Measurements from ENCODE around the gene SLIT3.

SLIT3 gene

DNA sequence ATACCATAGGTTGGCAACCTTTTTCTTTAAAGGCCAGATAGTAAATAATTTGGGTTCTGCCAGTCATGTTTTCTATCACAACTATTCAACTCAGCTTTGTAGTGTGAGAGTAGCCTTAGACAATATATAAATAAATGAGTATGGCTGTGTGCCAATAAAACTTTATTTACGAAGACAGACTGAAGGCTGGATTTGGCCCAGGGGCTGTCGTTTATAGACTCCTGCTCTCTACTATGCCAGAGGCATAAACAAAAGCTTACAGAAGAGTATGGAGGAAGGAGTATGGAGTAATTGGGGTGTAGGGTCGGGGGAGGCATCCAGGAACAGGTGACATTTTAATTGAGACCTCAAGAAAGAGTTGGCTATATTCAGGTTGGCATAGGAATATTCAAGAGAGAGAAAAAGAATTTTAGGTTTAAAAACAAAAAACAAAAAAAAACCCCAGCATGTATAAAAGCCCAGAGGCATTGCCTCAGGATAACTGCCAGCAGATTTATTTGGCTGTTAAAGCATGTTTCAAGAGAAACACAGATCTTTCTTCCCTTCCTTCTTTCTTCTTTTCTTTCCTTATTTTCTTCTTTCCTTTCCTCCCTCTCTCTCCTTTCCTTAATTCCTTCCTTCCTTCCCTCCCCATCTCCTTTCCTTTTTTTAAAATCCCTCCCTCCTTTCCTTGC, 39.9 kb downstream of the SLIT3 start:
- no peak for DNase-seq

DNA sequence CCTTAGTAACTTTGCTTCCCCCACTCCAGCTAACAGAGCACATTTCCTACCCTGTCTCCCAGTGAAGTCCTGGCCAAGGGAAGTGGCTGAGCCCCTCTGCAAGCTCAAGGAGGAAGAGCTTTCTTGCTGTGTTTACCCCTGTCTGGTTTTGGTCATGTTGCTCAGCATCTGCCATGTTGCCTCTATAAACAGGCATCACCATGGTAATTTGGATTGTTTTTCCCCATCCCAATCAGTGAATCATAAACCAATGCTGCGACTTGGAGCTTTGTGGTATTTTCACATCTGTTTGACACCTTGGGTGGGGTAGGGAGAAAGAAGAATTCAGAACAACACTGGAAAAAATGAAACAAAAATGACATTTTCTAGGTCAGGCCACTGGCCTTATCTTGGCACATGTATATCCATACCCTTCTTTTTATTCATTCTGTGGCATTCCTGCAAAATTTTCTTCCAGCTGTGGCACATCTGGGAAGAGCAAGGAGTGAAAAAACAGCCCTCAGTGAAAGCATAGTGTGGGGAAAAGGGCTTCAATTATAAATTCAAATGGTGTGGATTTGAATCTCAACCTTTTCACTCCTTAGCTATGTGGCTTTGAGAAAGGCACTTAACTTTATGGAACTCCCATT, 42.5 kb downstream of the SLIT3 start:
- DNase-seq: no peak

DNA sequence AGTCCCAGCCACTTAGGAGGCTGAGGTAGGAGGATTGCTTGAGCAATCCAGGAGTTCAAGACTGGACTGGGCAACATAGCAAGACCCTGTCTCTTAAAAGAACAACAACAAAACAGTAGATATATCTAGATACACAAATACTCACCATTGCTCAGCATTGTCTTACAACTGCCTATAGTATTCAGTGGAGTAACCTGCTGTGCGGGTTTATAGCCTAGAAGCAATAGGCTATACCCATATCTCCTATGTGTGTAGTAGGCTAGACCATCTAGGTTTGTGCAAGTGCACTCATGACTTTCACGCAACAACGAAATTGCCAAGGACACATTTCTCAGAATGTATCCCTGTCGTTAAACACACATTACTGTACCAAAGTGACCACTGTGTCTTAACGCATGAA, 44.7 kb downstream of the SLIT3 start:
- DNase-seq: no peak

DNA sequence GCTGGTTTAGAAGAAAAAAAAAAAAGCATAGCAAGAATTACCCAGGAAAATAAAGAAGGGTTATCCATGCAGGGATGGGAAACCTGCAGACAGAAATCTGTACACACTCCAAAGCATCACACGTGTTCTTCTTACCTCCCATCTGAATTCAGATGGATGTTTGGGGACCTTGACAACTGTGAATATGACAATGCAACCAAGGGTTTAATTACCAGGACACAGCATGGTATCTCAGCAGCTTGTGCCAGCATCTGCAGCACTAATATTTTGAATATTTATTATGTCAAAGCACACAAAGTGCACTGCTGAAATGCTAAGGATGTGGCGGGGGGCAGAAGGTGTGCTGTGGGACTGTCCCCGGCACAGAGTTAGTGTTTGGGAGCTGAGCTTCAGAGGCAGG, 47.9 kb downstream of the SLIT3 start:
- DNase-seq: no peak

DNA sequence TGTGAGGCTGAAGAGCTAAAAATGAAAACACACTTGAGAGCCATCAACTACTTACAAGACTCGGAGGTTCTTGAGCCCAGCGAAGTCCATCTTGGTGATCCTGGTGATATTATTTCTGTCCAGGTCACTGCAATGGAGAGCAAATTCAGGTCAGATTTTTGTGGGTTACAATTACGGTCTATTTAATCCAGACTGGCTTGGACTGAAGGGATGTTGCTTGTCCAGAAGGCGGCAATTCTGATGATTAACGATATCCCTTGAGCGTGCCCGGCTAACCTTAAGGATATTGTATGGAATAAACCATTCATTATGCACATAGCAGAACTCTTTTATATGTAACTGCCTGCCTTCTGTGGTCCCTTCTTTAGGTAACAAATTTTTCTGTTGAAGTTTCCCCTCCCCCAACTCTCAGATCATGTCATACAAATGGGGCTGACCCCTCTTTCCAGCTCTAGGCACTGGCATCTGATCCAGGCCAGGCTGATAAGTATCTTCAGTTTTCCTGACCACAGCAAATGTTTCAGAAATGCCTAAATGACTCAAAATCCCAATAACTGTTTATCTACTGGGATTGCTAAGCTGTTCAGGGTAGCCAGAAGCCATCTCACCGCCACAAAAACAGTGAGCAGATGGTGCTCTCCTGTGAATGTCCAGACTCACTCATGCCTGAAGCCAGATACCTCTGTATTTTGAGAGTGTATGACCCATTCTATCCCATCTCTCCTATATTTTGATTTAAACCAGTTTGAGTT, 49.4 kb downstream of the SLIT3 start:
- DNase-seq: no peak

DNA sequence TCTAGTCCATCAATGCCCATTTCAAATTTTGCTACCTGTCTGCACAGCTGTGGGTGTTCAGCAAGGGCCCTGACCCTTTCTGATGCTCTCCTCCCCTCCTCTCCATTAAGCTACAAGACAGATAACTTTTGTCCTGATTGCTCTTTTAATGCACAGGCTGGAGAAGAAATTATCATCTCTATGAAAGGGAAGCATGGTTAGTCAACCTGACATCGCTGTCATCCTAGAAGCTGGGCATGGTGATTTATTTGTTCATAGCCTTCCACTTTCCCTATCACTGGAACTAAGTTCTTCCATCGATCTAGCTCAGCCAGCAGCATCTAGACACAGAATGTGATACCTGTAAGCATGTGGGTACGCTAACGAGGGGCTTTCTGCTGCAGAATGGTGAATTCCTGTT, 50.1 kb downstream of the SLIT3 start:
- DNase-seq: no peak

DNA sequence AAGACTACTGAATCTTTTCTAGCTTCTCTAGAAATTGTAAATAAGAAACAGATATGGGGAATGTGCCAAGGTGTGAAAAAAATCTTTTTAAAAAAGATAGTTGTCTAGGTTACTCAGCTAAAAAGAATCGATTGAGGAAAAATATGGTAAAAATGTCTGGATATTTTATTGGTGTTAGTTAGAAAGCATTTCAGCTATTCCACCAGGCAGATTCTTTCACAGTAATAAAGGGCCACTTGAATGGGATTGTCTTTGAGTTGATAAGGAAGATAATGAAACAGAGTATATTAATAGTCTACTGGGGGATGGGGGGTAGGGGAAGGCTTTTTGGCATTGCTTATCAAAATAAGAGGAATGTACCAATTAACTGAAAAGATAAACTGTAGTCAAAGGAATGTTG, 51.9 kb downstream of the SLIT3 start:
- no peak for DNase-seq

DNA sequence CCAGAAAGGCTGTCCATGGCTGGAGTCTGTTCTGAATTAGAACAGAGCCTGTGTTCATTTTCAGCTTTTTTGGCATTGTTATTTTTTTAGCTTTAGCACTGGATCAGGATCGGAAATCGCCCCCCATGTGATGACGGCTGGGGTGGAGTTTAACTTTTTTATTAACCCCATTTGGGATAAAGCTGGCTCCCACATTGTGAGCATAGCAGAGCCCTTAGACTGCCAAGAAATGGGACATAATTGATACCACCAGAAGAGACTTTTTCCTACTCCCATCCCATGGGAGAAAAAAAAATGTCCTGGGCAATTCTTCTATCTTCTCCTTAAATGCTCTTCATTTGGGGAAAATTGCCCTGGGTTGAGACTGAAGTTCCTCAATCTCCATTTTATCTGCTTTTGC, 52.4 kb downstream of the SLIT3 start:
- no peak for DNase-seq

DNA sequence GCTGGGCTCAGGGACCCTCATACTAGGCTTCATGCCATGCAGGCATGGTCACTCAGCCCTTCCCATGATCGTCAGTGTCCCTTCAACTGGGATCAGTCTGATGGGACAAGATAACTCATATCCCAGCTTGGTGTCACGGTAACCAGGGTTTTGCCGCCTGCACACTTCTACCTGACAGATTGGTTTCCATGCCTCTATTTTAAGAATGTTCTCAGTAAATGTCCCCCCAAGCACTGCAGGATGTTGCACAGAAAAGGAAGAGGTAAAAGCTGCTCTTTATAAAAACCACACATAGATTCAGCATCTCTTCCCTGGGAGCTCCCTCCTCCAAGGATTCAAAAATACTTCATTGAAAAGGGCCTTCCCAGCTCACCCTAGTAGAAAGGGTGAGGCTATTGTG, 56.1 kb downstream of the SLIT3 start:
- no peak for DNase-seq

DNA sequence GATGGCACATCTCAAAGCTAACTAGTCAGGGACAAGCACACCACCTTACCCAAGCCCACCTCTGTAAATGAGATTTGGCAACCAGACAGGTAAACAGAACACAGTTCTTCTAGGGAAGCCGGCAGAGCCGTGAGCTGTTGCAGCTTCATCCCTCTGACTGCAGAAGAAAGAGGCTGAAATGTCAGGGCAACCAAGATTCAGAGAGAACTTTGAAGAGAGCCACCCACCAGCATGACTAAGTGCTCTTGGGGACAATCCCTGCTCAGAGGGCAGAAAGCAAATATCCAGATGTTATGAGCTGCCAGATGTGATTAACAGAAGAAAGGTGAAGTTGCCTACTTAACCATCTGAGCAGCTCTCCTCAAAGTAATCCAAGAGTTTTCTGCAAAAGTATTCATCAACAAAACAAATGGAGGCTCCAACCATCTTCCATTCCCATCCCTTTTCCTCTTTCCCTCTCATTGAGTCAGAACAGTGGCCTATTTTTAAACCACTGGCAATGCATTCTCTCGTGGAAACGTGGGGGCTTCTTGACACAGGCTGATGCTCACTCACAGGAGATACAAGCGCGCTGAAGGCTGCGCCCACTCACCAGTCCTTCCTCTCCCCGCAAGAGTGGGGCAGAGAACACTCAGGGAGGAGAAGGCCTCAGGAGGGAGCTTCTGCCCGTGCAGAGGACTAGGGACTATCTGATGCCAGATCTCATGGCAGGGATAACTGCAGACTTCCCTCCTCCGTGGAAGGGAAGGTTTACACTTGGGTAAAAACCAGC, 57.1 kb downstream of the SLIT3 start:
- DNase-seq: no peak

DNA sequence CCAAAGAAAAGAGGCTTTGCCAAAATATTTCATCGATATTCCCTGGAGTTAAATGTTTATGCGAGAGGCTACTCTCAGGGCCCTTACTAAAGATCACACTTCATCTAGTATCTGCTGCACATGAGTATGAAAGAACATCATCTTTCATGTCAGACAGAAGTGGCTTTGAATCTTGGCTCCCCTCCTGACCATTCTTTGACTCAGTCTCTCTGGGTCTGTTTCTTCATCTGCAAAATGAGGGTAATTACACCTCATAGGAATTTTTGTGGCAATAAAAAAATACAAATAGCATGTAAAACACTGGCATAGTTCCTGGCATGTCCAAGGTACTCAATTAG, 58.1 kb downstream of the SLIT3 start:
- DNase-seq: no peak

DNA sequence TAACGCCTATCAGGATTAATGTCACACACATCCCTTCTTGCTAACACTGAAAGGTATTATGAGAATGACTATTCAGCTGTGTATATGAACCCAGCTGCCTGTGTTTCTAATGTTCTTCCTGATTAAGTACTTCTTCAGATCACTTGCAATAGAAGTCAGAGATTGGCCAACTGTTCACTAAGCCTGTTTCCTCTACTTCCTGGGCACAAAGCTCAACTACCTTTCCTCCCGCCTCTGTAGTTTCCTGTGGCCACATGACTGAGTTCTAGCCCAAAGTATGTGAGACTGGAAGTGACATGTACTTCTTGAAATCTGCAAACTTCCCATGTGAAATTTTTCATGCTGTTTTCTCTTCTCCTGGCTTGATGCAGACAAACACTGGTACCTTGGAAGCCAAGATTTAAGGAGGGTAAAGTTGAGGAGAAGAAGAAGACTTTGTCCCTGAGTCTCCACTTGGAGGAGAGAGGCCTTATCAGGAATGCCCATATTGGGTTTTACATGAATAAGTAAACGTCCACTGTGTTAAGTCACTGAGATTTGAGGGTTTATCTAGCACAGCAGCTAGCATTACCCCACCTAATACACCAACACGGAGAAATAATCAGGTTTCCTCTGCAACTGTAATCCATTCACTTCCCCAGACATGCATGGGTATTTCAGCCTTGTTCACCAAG, 58.6 kb downstream of the SLIT3 start:
- DNase-seq: no peak

DNA sequence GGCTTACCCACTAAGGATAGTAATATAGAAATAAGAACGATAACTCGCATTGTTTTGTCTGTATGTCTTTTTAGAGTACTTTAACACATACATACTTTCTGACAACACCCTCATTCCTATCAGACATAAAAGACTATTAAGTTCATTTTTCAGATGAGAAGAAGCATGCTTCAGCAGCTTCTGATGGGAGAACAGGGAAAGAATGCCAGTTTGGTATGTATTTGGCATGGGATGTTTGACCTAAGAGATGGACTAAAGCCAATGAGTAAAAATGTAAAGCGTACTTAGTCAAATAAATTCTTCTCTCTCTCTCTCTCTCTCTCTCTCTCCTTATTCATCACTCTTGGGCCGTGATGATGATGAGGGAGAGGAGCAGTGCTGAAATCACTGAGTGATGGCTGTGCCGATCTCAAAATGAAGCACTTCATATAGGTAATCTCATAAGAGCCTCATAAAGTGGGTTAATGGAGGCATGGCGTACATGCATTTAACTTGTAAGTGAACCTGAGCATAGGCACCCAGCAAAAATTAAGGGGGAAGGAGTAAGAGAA, 71.5 kb downstream of the SLIT3 start:
- no peak for DNase-seq

DNA sequence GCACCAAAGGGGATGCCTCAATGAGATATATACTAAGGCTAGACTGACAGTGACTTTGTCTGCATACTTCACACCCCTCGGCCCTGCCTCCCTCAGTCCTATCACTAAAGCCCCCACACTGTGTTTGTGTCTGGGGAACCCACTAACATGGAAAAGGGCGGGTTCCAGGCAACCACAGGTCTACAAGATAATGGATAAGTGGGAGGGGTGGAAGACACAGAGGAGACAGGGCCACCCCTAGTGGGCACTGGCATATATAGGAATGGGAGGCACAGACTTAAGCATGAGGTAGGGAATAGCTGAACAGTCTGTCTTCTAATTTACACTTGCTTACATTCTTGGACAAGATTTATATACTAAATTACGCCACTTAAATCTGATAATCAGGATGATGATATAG, 74.0 kb downstream of the SLIT3 start:
- DNase-seq: no peak

DNA sequence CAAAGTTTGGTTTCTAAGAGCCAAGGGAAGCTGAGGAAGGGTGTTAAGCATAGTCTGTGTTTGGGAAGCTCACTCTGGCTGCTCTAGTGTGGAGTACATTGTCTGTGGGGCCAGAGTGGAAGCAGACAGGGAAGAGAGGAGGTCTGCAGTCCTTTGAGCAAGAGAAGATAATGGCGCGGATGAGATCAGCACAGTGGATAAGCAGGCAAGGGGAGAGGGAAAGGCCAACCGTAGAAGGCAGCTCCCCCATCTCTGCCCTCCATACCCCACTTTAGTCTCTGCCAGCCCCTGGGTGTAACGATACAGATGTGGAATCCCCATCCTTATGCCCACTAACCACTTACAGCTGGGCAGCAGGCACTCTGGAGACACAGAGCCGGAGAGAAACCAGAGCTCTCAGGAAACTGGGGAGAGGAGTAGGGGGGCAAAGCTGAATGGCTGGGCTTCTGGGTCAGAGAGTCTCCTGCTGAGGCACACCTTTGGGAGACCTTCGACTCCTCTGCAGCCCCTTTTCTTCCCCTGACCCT, 75.0 kb downstream of the SLIT3 start:
- no peak for DNase-seq

DNA sequence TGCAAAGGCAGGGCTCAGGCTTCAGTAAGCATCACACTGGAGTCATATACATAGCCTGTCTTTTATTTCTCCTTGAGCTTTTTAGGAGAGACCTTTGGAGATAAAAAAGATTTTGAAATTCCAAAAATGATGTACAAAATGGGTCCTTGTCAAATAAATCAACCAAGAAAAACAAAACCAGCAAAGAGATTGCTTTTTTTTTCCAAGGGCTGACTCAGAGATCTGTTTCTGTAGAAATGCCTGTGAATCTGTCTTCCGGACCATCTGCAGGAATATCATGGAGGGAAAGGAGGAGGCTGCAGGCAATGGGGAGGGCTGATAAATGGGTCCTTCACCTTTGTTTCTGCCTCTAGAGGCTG, 77.4 kb downstream of the SLIT3 start:
- no peak for DNase-seq

DNA sequence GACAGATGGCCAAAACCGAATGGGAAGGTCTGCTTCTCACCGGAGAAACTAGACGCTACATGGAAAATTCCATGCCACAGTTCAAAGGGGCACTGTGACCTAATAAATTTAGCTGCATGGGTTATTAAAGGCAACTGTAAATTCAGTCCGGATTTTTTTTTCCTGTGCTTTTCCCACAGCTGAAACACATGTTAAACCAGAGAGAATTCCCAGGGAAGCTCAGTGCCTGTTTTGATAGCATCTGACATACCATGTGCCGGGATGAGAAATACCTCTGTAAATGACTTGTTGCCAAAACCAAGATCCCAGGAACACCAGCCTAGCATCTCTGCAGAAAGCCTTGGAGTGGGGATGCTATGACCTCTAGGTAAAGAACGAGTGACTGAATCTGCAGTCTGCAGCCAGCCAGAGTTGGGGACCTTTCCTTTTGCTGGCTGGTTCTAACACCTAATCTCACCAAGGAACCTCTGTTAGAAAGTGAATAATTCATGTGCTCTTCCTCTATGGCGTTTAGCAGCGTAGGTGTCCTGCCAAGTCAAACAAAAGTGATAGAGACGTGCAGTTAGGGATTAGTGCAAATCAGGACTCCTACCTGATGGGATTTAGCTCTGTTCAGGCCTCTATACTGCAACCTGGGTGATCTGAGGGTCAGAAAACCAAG, 77.9 kb downstream of the SLIT3 start:
- DNase-seq: no peak

DNA sequence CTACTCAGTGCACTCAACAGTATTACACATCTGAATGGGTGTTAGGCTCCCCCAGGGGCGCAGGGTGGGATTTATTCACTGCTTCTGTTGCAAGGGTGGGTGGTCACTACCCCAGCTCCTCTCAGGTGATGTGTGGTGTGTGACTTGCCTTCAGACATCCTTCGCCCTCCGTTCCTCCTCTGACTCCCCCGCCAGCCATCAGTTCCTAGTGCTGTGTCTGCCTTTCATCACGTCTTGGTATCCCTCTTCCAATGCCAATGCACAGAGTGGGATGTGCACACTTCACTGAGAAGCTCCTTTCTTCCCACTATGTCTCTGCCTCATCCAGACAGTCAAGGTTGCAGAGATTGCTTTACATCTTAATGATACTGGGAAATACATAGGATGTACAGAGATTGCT, 79.4 kb downstream of the SLIT3 start:
- DNase-seq: no peak

DNA sequence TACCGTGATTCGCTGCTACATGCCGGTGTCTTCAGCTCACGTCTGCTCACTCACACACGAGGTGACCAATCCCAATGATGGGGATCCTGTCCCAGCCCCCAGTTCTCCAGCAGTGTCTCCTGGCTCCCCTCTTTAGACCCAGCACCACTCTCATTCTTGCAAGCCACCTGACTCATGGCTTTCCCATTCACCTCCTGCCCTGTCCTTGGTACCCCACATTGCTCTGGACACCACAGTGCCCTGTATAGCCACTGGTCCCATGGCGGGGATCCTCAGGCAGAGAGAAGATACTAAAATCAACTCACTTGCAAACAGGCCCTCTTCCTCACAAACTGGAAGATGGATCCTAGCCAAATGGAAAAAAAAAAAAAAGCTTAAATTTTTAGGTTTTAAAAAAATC, 81.0 kb downstream of the SLIT3 start:
- DNase-seq: no peak

DNA sequence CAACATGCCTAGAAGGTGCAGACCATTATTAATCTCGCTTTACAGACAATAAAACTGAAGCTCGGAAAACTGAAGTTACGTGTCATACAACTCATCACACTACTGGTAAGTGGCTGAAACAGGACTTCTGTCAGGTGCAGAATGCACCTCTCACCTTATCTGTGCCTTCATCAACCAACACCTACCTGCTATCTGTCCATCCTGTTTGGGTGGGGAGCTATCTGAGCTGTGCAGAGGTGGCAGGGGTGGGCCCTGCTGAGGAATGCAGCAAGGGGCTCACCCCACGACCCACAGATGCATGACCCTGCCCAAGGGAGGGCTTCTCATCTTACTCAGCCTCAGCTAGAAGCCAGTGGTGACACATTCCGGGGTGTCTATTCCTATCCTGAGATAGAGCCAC, 81.6 kb downstream of the SLIT3 start:
- no peak for DNase-seq

DNA sequence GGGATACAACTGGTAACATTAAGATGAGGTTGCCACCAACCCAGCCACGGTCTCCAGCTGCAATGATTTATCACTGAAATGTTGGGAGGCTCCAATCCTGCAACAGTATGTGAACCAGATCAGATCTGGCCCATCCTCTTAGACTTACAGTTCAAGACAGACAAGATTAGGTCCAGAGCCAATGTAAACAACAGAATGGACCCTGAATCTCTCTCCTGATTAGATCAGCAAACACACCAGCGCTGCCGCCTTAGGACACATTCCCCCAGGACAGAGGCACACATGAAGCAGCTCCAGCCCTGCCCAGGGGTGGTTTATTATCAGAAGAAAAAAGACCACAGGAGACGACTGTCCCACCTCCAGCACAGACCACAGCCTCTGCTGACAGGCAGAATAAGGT, 82.1 kb downstream of the SLIT3 start:
- DNase-seq: no peak

DNA sequence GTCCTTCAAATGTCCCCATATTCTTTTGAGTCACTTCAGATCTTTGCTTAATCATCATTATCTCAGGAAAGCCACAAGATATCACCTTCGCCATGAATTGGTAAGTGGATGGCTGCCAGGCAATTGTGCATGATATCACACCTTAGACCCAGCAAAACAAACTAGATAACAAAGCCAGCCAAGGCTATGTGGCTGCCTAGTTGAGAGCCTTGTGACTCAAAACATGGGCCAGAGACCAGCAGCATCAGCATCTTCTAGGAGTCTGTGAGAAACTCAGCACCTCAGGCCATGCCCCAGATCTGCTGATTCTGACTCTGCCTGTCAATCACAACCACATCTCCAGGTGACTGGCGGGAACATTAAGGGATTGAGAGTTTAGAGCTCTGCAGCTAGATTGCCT, 82.8 kb downstream of the SLIT3 start:
- DNase-seq: no peak
